HG02763 (cell line): ENCODE data around the gene MUC5AC.

ENCODE experiments used
- ATAC-seq: cut with Tn5 transposase; IDR thresholded peaks from one replicate; pipeline ENCODE4 v1.9.1; 2021; ENCODE audit warnings: mild to moderate bottlenecking, moderate library complexity; ENCODE audit not compliant: unreplicated experiment

The MUC5AC gene

GRCh38 chr11:1195682-1196515 is 38.1 kb downstream of the MUC5AC start:
- ATAC-seq: no peak

- ATAC-seq: no peak
Observed at GRCh38 chr11:1196516-1197391, 39.0 kb downstream of the MUC5AC start.

GRCh38 chr11:1197431-1197885 is 39.7 kb downstream of the MUC5AC start:
- ATAC-seq: no peak

GRCh38 chr11:1197886-1198560 is 40.3 kb downstream of the MUC5AC start:
- no peak for ATAC-seq

GRCh38 chr11:1198561-1199240 is 40.9 kb downstream of the MUC5AC start:
- ATAC-seq: no peak

GRCh38 chr11:1199241-1199750 is 41.5 kb downstream of the MUC5AC start:
- no peak for ATAC-seq

GRCh38 chr11:1199751-1200610 is 42.2 kb downstream of the MUC5AC start:
- ATAC-seq: no peak

- no peak for ATAC-seq
Observed at GRCh38 chr11:1200611-1201191, 42.9 kb downstream of the MUC5AC start.

GRCh38 chr11:1201395-1202153 is 43.8 kb downstream of the MUC5AC start:
- no peak for ATAC-seq

- no peak for ATAC-seq
Observed at GRCh38 chr11:1202154-1202775, 44.5 kb downstream of the MUC5AC start.

GRCh38 chr11:1202776-1203504 is 45.2 kb downstream of the MUC5AC start:
- no peak for ATAC-seq

- no peak for ATAC-seq
Observed at GRCh38 chr11:1203505-1204271, 45.9 kb downstream of the MUC5AC start.

- ATAC-seq: no peak
Observed at GRCh38 chr11:1204381-1205101, 46.8 kb downstream of the MUC5AC start.

GRCh38 chr11:1205121-1205986 is 47.6 kb downstream of the MUC5AC start:
- no peak for ATAC-seq

- no peak for ATAC-seq
Observed at GRCh38 chr11:1205987-1206331, 48.2 kb downstream of the MUC5AC start.
